Measurements from ENCODE around the gene CCR2.

CCR2 gene

GRCh38 chr3:46356909-46357308 is 3.0 kb downstream of the CCR2 start:
- H2AFZ ChIP-seq (ENCODE audit: low read depth, low read length), result no peak overlapping the region
- H3K27ac ChIP-seq (ENCODE audit: low read length), result peak overlapping the region; percentile 87
- H3K9ac ChIP-seq (ENCODE audit: low read length), result peak overlapping the region; percentile 24; the same call in 1 of the 2 replicates
- H3K4me2 ChIP-seq (ENCODE audit: low read length), result peak overlapping the region; percentile 80
- peak overlapping the region; percentile 42 for H3K4me3 ChIP-seq (ENCODE audit: low read length)
- TF ChIP-seq EZH2phosphoT487 (IDR thresholded peaks at IDR 0.05; ENCODE audit: low read depth) (no peak), CTCF (IDR thresholded peaks at IDR 0.05; ENCODE audit: low read depth, low read length) (no peak)
- no peaks in the 10 kb centered on the region for H3K36me3 ChIP-seq (replicated peaks; ENCODE audit: low read depth, low read length)
- no peaks in the 10 kb centered on the region for H4K20me1 ChIP-seq (ENCODE audit: insufficient read depth, low read length)
- H3K79me2 ChIP-seq (ENCODE audit: low read length), result no peaks in the 10 kb centered on the region
- no peaks in the 10 kb centered on the region for H3K9me3 ChIP-seq (ENCODE audit: insufficient read depth, low read length)
- H3K27me3 ChIP-seq (ENCODE audit: low read depth, low read length), result peaks cover 38% of the 10 kb centered on the region
- H3K4me1 ChIP-seq (ENCODE audit: low read length), result peaks cover 93% of the 10 kb centered on the region

- H3K9me3 ChIP-seq (ENCODE audit: insufficient read depth, low read length), result no peaks in the 10 kb centered on the region
- H3K79me2 ChIP-seq (ENCODE audit: low read length), result no peaks in the 10 kb centered on the region
- H3K27ac ChIP-seq (ENCODE audit: low read length), result peak overlapping the region; percentile 87
- peak overlapping the region; percentile 80 for H3K4me2 ChIP-seq (ENCODE audit: low read length)
- peak overlapping the region; percentile 62; the same call in 1 of the 2 replicates for H3K9ac ChIP-seq (ENCODE audit: low read length)
- peaks cover 99% of the 10 kb centered on the region for H3K4me1 ChIP-seq (ENCODE audit: low read length)
- no peaks in the 10 kb centered on the region for H3K36me3 ChIP-seq (replicated peaks; ENCODE audit: low read depth, low read length)
- TF ChIP-seq CTCF (IDR thresholded peaks at IDR 0.05; ENCODE audit: low read depth, low read length) (no peak), EZH2phosphoT487 (IDR thresholded peaks at IDR 0.05; ENCODE audit: low read depth) (no peak)
- no peaks in the 10 kb centered on the region for H4K20me1 ChIP-seq (ENCODE audit: insufficient read depth, low read length)
- peaks cover 24% of the 10 kb centered on the region for H3K27me3 ChIP-seq (ENCODE audit: low read depth, low read length)
- H3K4me3 ChIP-seq (ENCODE audit: low read length), result peak overlapping the region; percentile 42
- H2AFZ ChIP-seq (ENCODE audit: low read depth, low read length), result no peak overlapping the region
These were observed 4.6 kb downstream of the CCR2 start for GRCh38 chr3:46358466-46358865.

- Histone ChIP-seq H3K4me1 (ENCODE audit: low read length) (peaks cover 96% of the 10 kb centered on the region), H3K27me3 (ENCODE audit: low read depth, low read length) (peaks cover 26% of the 10 kb centered on the region), H3K79me2 (ENCODE audit: low read length) (no peaks in the 10 kb centered on the region), H2AFZ (ENCODE audit: low read depth, low read length) (no peak overlapping the region), H3K27ac (ENCODE audit: low read length) (peak overlapping the region; percentile 87), H3K9ac (ENCODE audit: low read length) (peak overlapping the region; percentile 62), H3K36me3 (replicated peaks; ENCODE audit: low read depth, low read length) (no peaks in the 10 kb centered on the region), H3K4me2 (ENCODE audit: low read length) (peak overlapping the region; percentile 80), H3K9me3 (ENCODE audit: insufficient read depth, low read length) (no peaks in the 10 kb centered on the region), H4K20me1 (ENCODE audit: insufficient read depth, low read length) (no peaks in the 10 kb centered on the region), H3K4me3 (ENCODE audit: low read length) (peak overlapping the region; percentile 42)
- no peak for TF ChIP-seq EZH2phosphoT487 (IDR thresholded peaks at IDR 0.05; ENCODE audit: low read depth)
- TF ChIP-seq CTCF (IDR thresholded peaks at IDR 0.05; ENCODE audit: low read depth, low read length), result no peak
These were observed 6.0 kb downstream of the CCR2 start for GRCh38 chr3:46359733-46360493.

- Histone ChIP-seq H3K9me3 (ENCODE audit: insufficient read depth, low read length) (no peaks in the 10 kb centered on the region), H4K20me1 (ENCODE audit: insufficient read depth, low read length) (no peaks in the 10 kb centered on the region), H2AFZ (ENCODE audit: low read depth, low read length) (no peak overlapping the region), H3K4me1 (ENCODE audit: low read length) (peaks cover 87% of the 10 kb centered on the region), H3K27ac (ENCODE audit: low read length) (peak overlapping the region; percentile 87), H3K4me3 (ENCODE audit: low read length) (peak overlapping the region; percentile 53), H3K9ac (ENCODE audit: low read length) (peak overlapping the region; percentile 42; the same call in 1 of the 2 replicates), H3K27me3 (ENCODE audit: low read depth, low read length) (peaks cover 26% of the 10 kb centered on the region), H3K79me2 (ENCODE audit: low read length) (no peaks in the 10 kb centered on the region), H3K4me2 (ENCODE audit: low read length) (peak overlapping the region; percentile 80), H3K36me3 (replicated peaks; ENCODE audit: low read depth, low read length) (no peaks in the 10 kb centered on the region)
- TF ChIP-seq CTCF (IDR thresholded peaks at IDR 0.05; ENCODE audit: low read depth, low read length), result peak; percentile 26
- no peak for TF ChIP-seq EZH2phosphoT487 (IDR thresholded peaks at IDR 0.05; ENCODE audit: low read depth)
These were observed 7.0 kb downstream of the CCR2 start for GRCh38 chr3:46360907-46361306.

All from OCI-LY3 (cell line).